ENCODE results near the gene ELOA2. TPM values are rescaled to one million over a fixed set of nuclear protein-coding genes. Genes with fewer than 3 reads are reported as not detected.

ELOA2 gene
- total RNA-seq, 2 experiments from 2014 or later, result not detected

GRCh38 chr18:47080872-47081271 is 45.5 kb upstream of the ELOA2 start:
- ChIA-PET POLR2A (no interaction called here), CTCF (ENCODE audit: unreplicated experiment) (no interaction called here)
- no peak for DNase-seq (ENCODE audit: low spot score)
- H2AFZ ChIP-seq (ENCODE audit: low read length), result no peak overlapping the region
- H3K4me2 ChIP-seq (ENCODE audit: low read length), result no peak overlapping the region
- H4K20me1 ChIP-seq (ENCODE audit: insufficient read depth, low read length), result no peaks in the 10 kb centered on the region
- no peaks in the 10 kb centered on the region for H3K9me3 ChIP-seq (ENCODE audit: low read length)
- H3K36me3 ChIP-seq (ENCODE audit: insufficient read depth, low read length), result no peaks in the 10 kb centered on the region
- no peak for TF ChIP-seq CTCF (conservative IDR thresholded peaks at IDR 0.05; ENCODE audit: low read length)
- TF ChIP-seq EZH2phosphoT487 (IDR thresholded peaks at IDR 0.05; ENCODE audit: borderline replicate concordance, low read depth, low read length), result no peak
- intact Hi-C loops (cut with micrococcal nuclease; ENCODE audit: unreplicated experiment), result no loop called here
- H3K9me2 ChIP-seq (ENCODE audit: insufficient read depth, low read length), result no peaks in the 10 kb centered on the region
- H3K27ac ChIP-seq (ENCODE audit: low read depth, low read length, poor library complexity, severe bottlenecking), result no peak overlapping the region
- H3K79me2 ChIP-seq (ENCODE audit: insufficient read depth, low read depth, low read length), result no peaks in the 10 kb centered on the region
- H3K4me3 ChIP-seq (ENCODE audit: low read depth, low read length, poor library complexity, severe bottlenecking), result no peak overlapping the region
- H3K4me1 ChIP-seq (ENCODE audit: insufficient read depth, low read length, poor library complexity, severe bottlenecking), result no peaks in the 10 kb centered on the region
- no TSS peak for BruUV-seq (replicated peaks)

GRCh38 chr18:47077111-47077510 is 41.7 kb upstream of the ELOA2 start:
- Histone ChIP-seq H3K36me3 (ENCODE audit: insufficient read depth, low read length) (no peaks in the 10 kb centered on the region), H3K4me2 (ENCODE audit: low read length) (no peak overlapping the region), H3K79me2 (ENCODE audit: insufficient read depth, low read depth, low read length) (no peaks in the 10 kb centered on the region), H3K9me3 (ENCODE audit: low read length) (no peaks in the 10 kb centered on the region), H4K20me1 (ENCODE audit: insufficient read depth, low read length) (no peaks in the 10 kb centered on the region), H3K27ac (ENCODE audit: low read depth, low read length, poor library complexity, severe bottlenecking) (no peak overlapping the region), H3K9me2 (ENCODE audit: insufficient read depth, low read length) (no peaks in the 10 kb centered on the region), H2AFZ (ENCODE audit: low read length) (no peak overlapping the region), H3K4me1 (ENCODE audit: insufficient read depth, low read length, poor library complexity, severe bottlenecking) (no peaks in the 10 kb centered on the region), H3K4me3 (ENCODE audit: low read depth, low read length, poor library complexity, severe bottlenecking) (no peak overlapping the region)
- intact Hi-C loops (cut with micrococcal nuclease; ENCODE audit: unreplicated experiment), result no loop called here
- ChIA-PET POLR2A (no interaction called here), CTCF (ENCODE audit: unreplicated experiment) (no interaction called here)
- TF ChIP-seq EZH2phosphoT487 (IDR thresholded peaks at IDR 0.05; ENCODE audit: borderline replicate concordance, low read depth, low read length) (no peak), CTCF (conservative IDR thresholded peaks at IDR 0.05; ENCODE audit: low read length) (no peak)
- no peak for DNase-seq (ENCODE audit: low spot score)
- no TSS peak for BruUV-seq (replicated peaks)

DNA sequence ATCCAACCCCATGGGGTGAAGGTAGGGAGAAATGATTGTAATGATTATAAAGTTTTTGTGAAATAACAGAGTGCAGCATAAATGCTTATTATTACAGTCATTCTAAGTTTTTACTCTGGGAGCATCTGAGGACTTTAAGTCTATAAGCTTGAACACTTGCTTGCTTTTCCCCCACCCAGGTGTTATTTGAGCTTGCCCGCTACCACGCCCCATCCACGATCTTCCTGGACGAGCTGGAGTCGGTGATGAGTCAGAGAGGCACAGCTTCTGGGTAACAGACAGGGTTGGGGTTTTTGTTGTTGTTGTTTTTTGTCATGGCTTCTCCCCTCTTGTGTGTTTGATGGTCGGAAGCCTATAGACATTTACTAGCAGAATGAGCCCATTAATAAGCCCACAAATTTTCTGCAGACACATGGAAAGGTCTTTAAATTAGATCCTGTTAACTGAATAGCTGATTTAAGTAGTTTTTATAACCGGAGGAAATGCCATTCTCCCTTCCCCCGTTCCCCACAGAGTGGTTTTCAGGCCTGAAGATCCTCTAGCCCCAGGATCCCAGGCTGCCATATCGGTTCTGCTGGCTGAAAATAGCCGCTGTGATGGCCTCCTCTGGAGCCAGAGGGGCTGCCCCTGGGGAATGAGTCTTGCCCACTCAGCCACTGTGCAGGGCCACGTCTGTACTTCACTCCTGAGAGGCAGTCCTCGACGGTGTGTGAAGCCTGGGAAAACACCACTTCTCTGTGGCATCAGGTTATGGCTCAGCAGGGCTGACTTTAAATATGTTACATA is 39.9 kb upstream of the ELOA2 start:
- no peak overlapping the region for H3K4me2 ChIP-seq (ENCODE audit: low read length)
- ChIA-PET CTCF (ENCODE audit: unreplicated experiment) (no interaction called here), POLR2A (interaction anchor here (0.6 kb wide), 1 partner anchor 502 kb away, joined by 5 read pairs; no protein-coding TSS in a partner anchor)
- H4K20me1 ChIP-seq (ENCODE audit: insufficient read depth, low read length), result no peaks in the 10 kb centered on the region
- no peaks in the 10 kb centered on the region for H3K36me3 ChIP-seq (ENCODE audit: insufficient read depth, low read length)
- H3K9me3 ChIP-seq (ENCODE audit: low read length), result no peaks in the 10 kb centered on the region
- H2AFZ ChIP-seq (ENCODE audit: low read length), result no peak overlapping the region
- H3K79me2 ChIP-seq (ENCODE audit: insufficient read depth, low read depth, low read length), result no peaks in the 10 kb centered on the region
- TF ChIP-seq EZH2phosphoT487 (IDR thresholded peaks at IDR 0.05; ENCODE audit: borderline replicate concordance, low read depth, low read length) (no peak), CTCF (conservative IDR thresholded peaks at IDR 0.05; ENCODE audit: low read length) (no peak)
- no peaks in the 10 kb centered on the region for H3K9me2 ChIP-seq (ENCODE audit: insufficient read depth, low read length)
- no peaks in the 10 kb centered on the region for H3K4me1 ChIP-seq (ENCODE audit: insufficient read depth, low read length, poor library complexity, severe bottlenecking)
- intact Hi-C loops (cut with micrococcal nuclease; ENCODE audit: unreplicated experiment), result no loop called here
- H3K4me3 ChIP-seq (ENCODE audit: low read depth, low read length, poor library complexity, severe bottlenecking), result no peak overlapping the region
- no TSS peak for BruUV-seq (replicated peaks)
- no peak overlapping the region for H3K27ac ChIP-seq (ENCODE audit: low read depth, low read length, poor library complexity, severe bottlenecking)
- no peak for DNase-seq (ENCODE audit: low spot score)
